ENCODE results near the gene PEX10.

DNA sequence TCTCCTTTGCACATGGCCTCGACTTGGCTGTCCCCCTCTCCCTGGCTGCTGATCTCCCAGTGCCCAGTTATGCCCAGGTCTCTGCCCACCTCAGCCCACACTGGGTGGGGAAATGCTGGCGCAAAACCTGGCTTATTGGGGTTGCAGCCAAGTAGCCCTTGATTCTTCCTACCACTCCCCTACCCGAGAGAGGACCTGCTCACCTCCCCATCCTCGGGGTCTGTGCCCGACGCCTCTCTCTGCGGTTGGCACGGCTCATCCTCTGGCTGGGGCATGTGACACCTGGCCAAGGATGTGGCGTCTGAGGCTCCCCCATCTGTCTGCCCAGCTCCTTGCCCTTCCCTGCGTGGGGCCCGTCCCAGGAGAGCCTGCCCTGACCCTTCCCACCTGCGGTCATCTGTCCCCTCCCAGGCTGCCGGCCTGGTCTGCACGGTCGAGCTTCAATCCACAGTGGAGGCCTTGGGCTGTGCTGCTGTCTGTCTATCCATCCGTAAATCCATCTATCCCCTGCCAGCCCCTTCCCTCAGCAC is 6.5 kb upstream of the PEX10 start:
- TF ChIP-seq GATA2 (IDR thresholded peaks at IDR 0.05; ENCODE audit: low read depth, low read length) (no peak), GATA3 (IDR thresholded peaks at IDR 0.05; ENCODE audit: low read depth, low read length) (no peak)

All from SH-SY5Y (cell line).